Epithelial cell of proximal tubule (primary cell): ENCODE data around the gene ADAMTS12. TPM values are rescaled to one million over a fixed set of nuclear protein-coding genes. Genes with fewer than 3 reads are reported as not detected.

Experiments used
- DNase-seq: peaks from one replicate; pipeline ENCODE4 v3.0.0-alpha.2; 2011; ENCODE audit warnings: low read depth
- H3K4me3 ChIP-seq: 2 replicates; pipeline ENCODE4 v1.5.1; 2011; ENCODE audit warnings: low read depth, mild to moderate bottlenecking, low read length
- CTCF ChIP-seq: conservative IDR thresholded peaks from 2 replicates; pipeline ENCODE4 v1.5.1; 2012; ENCODE audit warnings: low read depth, mild to moderate bottlenecking, low read length
- total RNA-seq: library from RNA; depleted of rRNA; stranded (reverse); fragments of >200 nt; gene quantifications from 2 replicates; pipeline ENCODE4 v1.2.3, GENCODE V29; 2015

ADAMTS12 gene
- total RNA-seq, 1 donor from 2014 or later: 2.1 TPM

GRCh38 chr5:33507426-33507825, 384.4 kb downstream of the ADAMTS12 start:
- H3K4me3 ChIP-seq: no peak overlapping the region
- DNase-seq: no peak
- TF ChIP-seq CTCF: no peak

GRCh38 chr5:33504570-33504969, 387.2 kb downstream of the ADAMTS12 start:
- H3K4me3 ChIP-seq: no peak overlapping the region
- no peak for TF ChIP-seq CTCF
- DNase-seq: no peak

GRCh38 chr5:33501899-33502298, 389.9 kb downstream of the ADAMTS12 start:
- no peak for TF ChIP-seq CTCF
- DNase-seq: no peak
- H3K4me3 ChIP-seq: no peak overlapping the region

GRCh38 chr5:33501260-33501659, 390.5 kb downstream of the ADAMTS12 start:
- H3K4me3 ChIP-seq: no peak overlapping the region
- no peak for TF ChIP-seq CTCF
- DNase-seq: no peak

- DNase-seq: no peak
- no peak for TF ChIP-seq CTCF
- H3K4me3 ChIP-seq: no peak overlapping the region
Observed at GRCh38 chr5:33494466-33494865, 397.3 kb downstream of the ADAMTS12 start.

GRCh38 chr5:33491941-33492340, 399.8 kb downstream of the ADAMTS12 start:
- DNase-seq: peak; percentile 31
- H3K4me3 ChIP-seq: no peak overlapping the region
- TF ChIP-seq CTCF: no peak

- no peak overlapping the region for H3K4me3 ChIP-seq
- TF ChIP-seq CTCF: no peak
Observed at GRCh38 chr5:33490071-33490665, 401.6 kb downstream of the ADAMTS12 start.

More at GRCh38 chr5:33490071-33490665, 401.6 kb downstream of the ADAMTS12 start:
- DNase-seq: no peak
